Activated CD8-positive, alpha-beta memory T cell treated with anti-CD3 and anti-CD28 coated beads for 24 hours (primary cell): Measurements from ENCODE around the gene SPATC1L.

Source experiments
- DNase-seq: peaks from one replicate; pipeline ENCODE4 v3.0.0-alpha.2; 2020

The SPATC1L gene

GRCh38 chr21:46160907-46161632 lies 23.2 kb downstream of the SPATC1L start:
- no peak for DNase-seq

GRCh38 chr21:46160657-46160906 lies 23.7 kb downstream of the SPATC1L start:
- no peak for DNase-seq

- DNase-seq: no peak
Measured at GRCh38 chr21:46159841-46160656, 24.2 kb downstream of the SPATC1L start.

GRCh38 chr21:46159390-46159789 lies 24.9 kb downstream of the SPATC1L start:
- no peak for DNase-seq

GRCh38 chr21:46158666-46159300 lies 25.5 kb downstream of the SPATC1L start:
- no peak for DNase-seq

- no peak for DNase-seq
Measured at GRCh38 chr21:46157987-46158451, 26.2 kb downstream of the SPATC1L start.

GRCh38 chr21:46157396-46157986 lies 26.8 kb downstream of the SPATC1L start:
- no peak for DNase-seq

GRCh38 chr21:46156678-46157077 lies 27.6 kb downstream of the SPATC1L start:
- DNase-seq: no peak

GRCh38 chr21:46156378-46156645 lies 27.9 kb downstream of the SPATC1L start:
- DNase-seq: no peak

- no peak for DNase-seq
Measured at GRCh38 chr21:46155514-46156377, 28.5 kb downstream of the SPATC1L start, which contains the start of gene FTCD. TSS of gene FTCD (minus strand) at chr21:46155579. CDS start at chr21:46155523, 56 bp downstream.

GRCh38 chr21:46154955-46155513 lies 29.2 kb downstream of the SPATC1L start:
- DNase-seq: no peak

GRCh38 chr21:46154155-46154954 lies 29.9 kb downstream of the SPATC1L start:
- DNase-seq: no peak

- no peak for DNase-seq
Measured at GRCh38 chr21:46153247-46154154, 30.8 kb downstream of the SPATC1L start.

GRCh38 chr21:46152927-46153246 lies 31.4 kb downstream of the SPATC1L start:
- no peak for DNase-seq

- DNase-seq: no peak
Measured at GRCh38 chr21:46151989-46152926, 32.0 kb downstream of the SPATC1L start.

GRCh38 chr21:46151261-46151988 lies 32.8 kb downstream of the SPATC1L start:
- DNase-seq: no peak

- no peak for DNase-seq
Measured at GRCh38 chr21:46150491-46151121, 33.7 kb downstream of the SPATC1L start.

- no peak for DNase-seq
Measured at GRCh38 chr21:46150073-46150472, 34.2 kb downstream of the SPATC1L start.
